Activated CD4-positive, alpha-beta T cell treated with anti-CD3 and anti-CD28 coated beads for 36 hours (primary cell): ENCODE data around the gene SHISAL1. TPM values are rescaled to one million over a fixed set of nuclear protein-coding genes. Genes with fewer than 3 reads are reported as not detected.
"Not testable (repeated sequence)": the region's sequence is repeated elsewhere in the genome, so short reads cannot be mapped to it uniquely, and the experiment has no call there.

ENCODE experiments used
- ATAC-seq: fragments of 200-7000 bp; cut with Tn5 transposase; one replicate; pipeline ENCODE4 v1.10.0; 2021; ENCODE audit warnings: mild to moderate bottlenecking, moderate library complexity
- CTCF ChIA-PET: fragments of 350-600 bp; sonication (Branson Sonifier 250); formaldehyde crosslinking; loops from one replicate; lab custom pipeline; 2021; ENCODE audit warnings: antibody characterized with exemption; lab: Charles Lee
- POLR2A ChIA-PET: fragments of 350-600 bp; sonication (Branson Sonifier 250); formaldehyde crosslinking; loops from one replicate; lab custom pipeline; 2021; ENCODE audit warnings: antibody characterized with exemption, inconsistent platforms; lab: Charles Lee
- DNase-seq: peaks from one replicate; pipeline ENCODE4 v3.0.0-alpha.2; 2020
- H3K27ac Mint-ChIP-seq: one replicate; pipeline ENCODE4 v1.8.0; 2021; ENCODE audit warnings: mixed read lengths
- H3K27me3 Mint-ChIP-seq: one replicate; pipeline ENCODE4 v1.8.0; 2021; ENCODE audit warnings: mixed read lengths
- H3K36me3 Mint-ChIP-seq: one replicate; pipeline ENCODE4 v1.8.0; 2021; ENCODE audit warnings: low read depth, mixed read lengths
- H3K4me1 Mint-ChIP-seq: one replicate; pipeline ENCODE4 v1.8.0; 2021; ENCODE audit warnings: mixed read lengths
- H3K4me3 Mint-ChIP-seq: one replicate; pipeline ENCODE4 v1.8.0; 2021; ENCODE audit warnings: mild to moderate bottlenecking, moderate library complexity, mixed read lengths
- H3K9me3 Mint-ChIP-seq: one replicate; pipeline ENCODE4 v1.8.0; 2021; ENCODE audit warnings: low read depth, mixed read lengths
- intact Hi-C, 2 experiments: fragments of 100-400 bp; cut with DNase I in 1 of 2; cut with micrococcal nuclease in 1 of 2; formaldehyde crosslinking; loops; one replicate each; pipeline versions ENCODE4 v1.14.2 to v1.15.1; 2022 to 2024; cut with DNase I, micrococcal nuclease
- total RNA-seq, 2 experiments: library from RNA; stranded (reverse); gene quantifications; one replicate each; pipeline ENCODE4 v1.2.3, GENCODE V29; 2021

Gene SHISAL1
- total RNA-seq, 2 experiments from 2014 or later, result not detected

DNA sequence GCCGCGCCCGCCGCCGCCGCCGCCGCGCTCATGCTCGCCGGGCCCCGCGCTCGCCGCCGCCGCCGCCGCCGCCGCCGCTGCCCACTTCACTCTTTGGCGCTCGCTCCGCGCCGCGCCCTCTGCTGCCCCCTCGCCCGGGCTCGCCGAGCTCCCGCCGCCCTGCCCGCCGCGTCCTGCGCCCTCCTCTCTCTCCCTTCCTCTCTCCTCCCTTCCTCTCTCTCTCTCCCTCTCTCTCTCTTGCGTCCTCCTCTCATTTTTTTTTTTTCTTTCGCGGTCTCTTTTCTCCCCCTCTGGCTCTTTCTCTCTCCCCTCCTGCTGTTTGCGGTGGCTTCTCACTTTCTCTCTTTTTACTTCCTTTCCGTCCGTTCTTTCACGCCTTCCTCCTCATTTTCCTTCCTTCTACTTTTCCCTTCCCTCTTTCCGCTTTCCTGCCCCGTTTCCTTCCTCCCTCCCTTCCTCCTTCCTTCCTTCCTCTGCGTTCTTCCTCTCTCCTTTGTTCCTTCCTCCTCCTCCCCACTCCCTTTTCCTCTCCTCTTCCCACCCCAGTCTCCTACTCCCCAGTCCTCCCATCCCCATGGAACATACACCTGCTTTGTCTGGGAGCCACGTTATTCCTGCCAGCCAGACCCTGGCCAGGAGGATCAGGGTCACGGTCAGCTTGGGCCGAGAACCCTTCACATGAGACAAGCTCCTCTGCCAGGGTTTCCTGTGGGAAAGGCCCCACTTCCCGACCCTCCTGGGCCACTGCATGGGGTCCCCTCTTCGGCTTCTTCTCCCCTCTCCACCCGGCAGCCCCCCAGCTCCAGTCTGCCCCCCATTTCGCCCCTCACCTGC lies 19.3 kb upstream of the SHISAL1 start:
- Mint-ChIP-seq H3K9me3 (no peaks in the 10 kb centered on the region), H3K36me3 (no peaks in the 10 kb centered on the region), H3K4me1 (peaks cover 12% of the 10 kb centered on the region), H3K27ac (no peak overlapping the region), H3K27me3 (peaks cover 43% of the 10 kb centered on the region), H3K4me3 (peak overlapping the region; percentile 14)
- no peak for DNase-seq
- ChIA-PET CTCF (no interaction called here), POLR2A (interaction anchor here (0.6 kb wide), 1 partner anchor 346 kb away, joined by 3 read pairs; no protein-coding TSS in a partner anchor)
- ATAC-seq, result no peak
- intact Hi-C loops, result loop anchor here in 1 of 2 experiments (10.0 kb wide), 2 partner anchors 233 to 293 kb away; no protein-coding TSS in a partner anchor

DNA sequence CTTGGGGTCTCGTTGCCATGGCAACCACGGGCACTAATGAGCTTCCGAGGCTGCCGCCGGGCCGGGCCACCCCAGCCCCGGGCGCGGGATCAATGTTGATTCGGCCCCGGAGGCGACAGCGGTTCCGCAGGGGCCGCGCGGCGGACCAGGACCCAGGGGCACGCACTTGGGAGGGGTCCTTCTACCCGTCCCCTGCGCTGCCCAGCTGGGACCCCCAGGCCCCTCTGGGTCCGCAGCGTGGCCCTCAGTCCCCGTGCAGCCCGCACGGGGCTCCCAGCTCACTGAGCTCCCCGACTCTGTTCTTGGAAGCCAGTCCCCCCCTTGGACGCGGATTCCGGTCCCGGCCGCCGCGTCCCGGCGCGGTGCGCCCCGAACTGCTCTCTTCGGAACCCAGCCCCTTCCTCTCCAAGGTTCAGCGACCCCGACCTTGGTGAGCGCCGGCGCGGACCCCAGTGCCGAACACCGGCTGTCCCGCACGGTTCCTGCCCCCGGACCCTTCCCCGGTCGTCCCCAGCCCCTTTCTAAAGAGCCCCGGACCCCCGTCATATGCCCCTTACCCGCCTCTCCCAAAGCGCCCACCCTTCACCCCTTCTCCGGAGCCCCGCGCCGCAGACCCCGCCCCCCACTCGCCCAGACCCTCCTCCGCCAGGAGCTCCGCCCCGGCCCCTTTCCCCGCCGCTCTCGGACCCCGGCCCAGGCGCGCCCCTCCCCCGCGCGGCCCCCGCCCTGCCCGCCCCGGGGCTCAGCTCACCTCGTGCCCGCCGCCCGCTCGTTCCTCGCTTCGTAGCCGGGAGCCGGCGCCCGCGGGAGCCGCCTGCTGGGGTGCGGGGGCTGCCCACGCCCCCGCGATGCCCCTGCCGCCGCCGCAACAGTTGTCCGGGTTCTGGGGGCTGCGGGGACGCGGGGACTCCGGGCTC lies 18.3 kb upstream of the SHISAL1 start:
- Mint-ChIP-seq H3K27ac (no peak overlapping the region), H3K4me3 (no peak overlapping the region), H3K27me3 (peaks cover 52% of the 10 kb centered on the region), H3K4me1 (peaks cover 18% of the 10 kb centered on the region), H3K9me3 (no peaks in the 10 kb centered on the region), H3K36me3 (no peaks in the 10 kb centered on the region)
- ChIA-PET CTCF (no interaction called here), POLR2A (interaction anchor here (0.6 kb wide), 1 partner anchor 347 kb away, joined by 3 read pairs; no protein-coding TSS in a partner anchor)
- no peak for ATAC-seq
- no peak for DNase-seq
- intact Hi-C loops, result loop anchor here in 1 of 2 experiments (10.0 kb wide), 2 partner anchors 234 to 294 kb away; no protein-coding TSS in a partner anchor

DNA sequence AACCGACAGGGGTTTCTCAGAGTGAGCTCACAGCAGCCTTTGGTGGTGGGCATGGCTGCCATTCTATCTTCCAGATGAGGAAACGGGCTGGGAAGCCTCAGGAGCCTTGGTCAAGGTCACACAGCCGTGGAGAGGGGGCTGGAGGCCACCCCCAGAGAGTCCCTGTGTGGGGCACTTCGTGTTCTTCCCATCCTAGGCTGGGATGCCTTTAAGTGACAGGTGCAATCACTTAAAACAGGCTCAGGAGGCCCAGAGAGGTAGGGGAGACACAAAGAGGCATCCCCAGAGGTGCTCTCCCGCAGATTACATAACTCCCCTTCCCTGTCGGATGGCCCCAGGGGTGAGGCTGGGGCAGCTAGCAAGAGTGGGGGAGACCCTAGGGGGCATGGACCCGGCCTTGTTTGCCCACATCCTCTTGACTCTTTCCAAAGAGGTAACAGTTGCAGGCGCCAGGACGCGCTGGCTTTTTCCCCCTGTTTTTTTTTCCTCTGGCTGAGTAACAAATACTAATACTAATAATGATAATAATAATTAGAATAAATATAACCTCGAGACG lies 17.5 kb upstream of the SHISAL1 start:
- ATAC-seq, result no peak
- intact Hi-C loops, result loop anchor here in 1 of 2 experiments (10.0 kb wide), 2 partner anchors 235 to 295 kb away; no protein-coding TSS in a partner anchor
- no peak for DNase-seq
- Mint-ChIP-seq H3K4me1 (peaks cover 22% of the 10 kb centered on the region), H3K36me3 (no peaks in the 10 kb centered on the region), H3K9me3 (no peaks in the 10 kb centered on the region), H3K4me3 (no peak overlapping the region), H3K27me3 (peaks cover 55% of the 10 kb centered on the region), H3K27ac (no peak overlapping the region)
- CTCF ChIA-PET, result interaction anchor here (0.6 kb wide), 1 partner anchor 294 kb away, joined by 3 read pairs; no protein-coding TSS in a partner anchor
- POLR2A ChIA-PET, result no interaction called here

DNA sequence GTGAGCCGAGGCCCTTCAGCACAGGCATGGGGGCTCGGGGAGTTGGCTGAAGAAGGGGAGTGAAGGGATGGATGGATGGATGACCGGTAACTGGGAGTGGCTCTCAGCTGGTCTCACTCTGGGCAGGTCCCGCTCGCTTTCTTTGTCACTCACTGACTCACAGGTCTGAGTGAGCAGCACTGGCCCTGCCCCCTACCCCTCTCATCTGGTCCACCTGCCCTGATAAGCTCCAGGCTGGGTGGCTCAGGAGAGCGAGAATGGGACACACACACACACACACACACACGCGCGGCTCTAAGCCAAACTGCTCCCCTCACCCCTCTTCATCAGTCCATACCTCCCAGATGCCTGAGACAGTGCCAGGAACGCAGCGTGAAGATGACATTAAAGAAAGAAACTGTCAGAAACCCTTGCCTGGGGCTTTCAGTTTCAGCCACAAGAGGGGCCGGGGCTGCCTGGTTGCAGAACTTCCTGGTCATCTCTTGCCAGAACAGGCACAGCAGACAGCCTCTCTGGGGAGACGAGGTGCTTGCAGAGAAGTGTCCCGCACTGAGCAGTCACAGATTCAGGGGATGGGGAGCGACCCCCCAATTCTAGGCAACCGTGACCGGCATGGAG lies 16.5 kb upstream of the SHISAL1 start:
- intact Hi-C loops, result no loop called here
- peaks cover 55% of the 10 kb centered on the region for H3K27me3 Mint-ChIP-seq
- CTCF ChIA-PET, result no interaction called here
- H3K36me3 Mint-ChIP-seq, result no peaks in the 10 kb centered on the region
- POLR2A ChIA-PET, result no interaction called here
- peaks cover 22% of the 10 kb centered on the region for H3K4me1 Mint-ChIP-seq
- H3K4me3 Mint-ChIP-seq, result no peak overlapping the region
- no peak overlapping the region for H3K27ac Mint-ChIP-seq
- no peaks in the 10 kb centered on the region for H3K9me3 Mint-ChIP-seq
- DNase-seq (peak; percentile 52), ATAC-seq (peak; percentile 64)

DNA sequence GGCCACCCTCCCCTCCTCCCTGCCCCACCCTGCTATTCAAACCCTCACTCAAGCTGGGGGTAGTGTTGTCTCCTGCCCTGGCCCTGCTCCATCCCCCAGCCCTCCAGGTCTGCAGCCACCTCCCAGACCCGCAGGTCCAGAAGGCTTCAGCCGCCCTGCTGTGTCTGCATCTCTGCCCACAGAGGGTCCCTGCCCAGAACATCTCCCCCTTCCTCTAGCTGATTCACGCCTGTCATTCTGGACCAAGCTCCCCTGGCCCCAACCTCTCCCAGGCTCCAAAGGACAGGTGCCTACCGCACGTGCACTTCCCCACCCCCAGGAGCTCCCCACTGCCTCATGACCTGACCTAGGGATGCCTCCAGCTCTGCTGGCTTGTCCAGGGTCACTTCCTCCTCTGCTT lies 16.0 kb upstream of the SHISAL1 start:
- DNase-seq (no peak), ATAC-seq (no peak)
- intact Hi-C loops, result no loop called here
- H3K27me3 Mint-ChIP-seq, result peaks cover 56% of the 10 kb centered on the region
- POLR2A ChIA-PET, result no interaction called here
- H3K4me1 Mint-ChIP-seq, result peaks cover 22% of the 10 kb centered on the region
- H3K27ac Mint-ChIP-seq, result no peak overlapping the region
- H3K36me3 Mint-ChIP-seq, result no peaks in the 10 kb centered on the region
- no peaks in the 10 kb centered on the region for H3K9me3 Mint-ChIP-seq
- H3K4me3 Mint-ChIP-seq, result no peak overlapping the region
- CTCF ChIA-PET, result interaction anchor here (0.7 kb wide), 1 partner anchor 827 kb away, joined by 3 read pairs; no protein-coding TSS in a partner anchor

DNA sequence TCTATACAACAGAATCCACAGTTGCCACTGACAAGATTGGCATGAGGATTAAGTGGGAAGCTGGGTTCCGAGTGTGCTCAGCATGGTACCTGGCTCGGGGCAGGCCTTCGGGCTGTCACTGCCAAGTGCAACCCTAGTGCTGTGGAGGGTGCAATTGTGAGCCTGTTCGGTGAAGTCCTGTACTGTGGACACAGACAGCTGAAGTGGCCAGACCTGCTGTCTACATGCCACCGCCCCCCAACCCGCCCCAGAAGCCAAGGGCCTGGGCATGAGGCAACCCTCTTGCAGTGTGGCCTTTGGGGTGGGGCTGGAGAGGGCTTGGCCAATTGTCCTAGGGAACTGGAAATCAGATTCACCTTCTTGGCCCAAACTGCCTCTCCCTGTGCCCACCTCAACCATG lies 15.6 kb upstream of the SHISAL1 start:
- intact Hi-C loops, result no loop called here
- ChIA-PET CTCF (interaction anchor here (0.7 kb wide), 1 partner anchor 826 kb away, joined by 3 read pairs; no protein-coding TSS in a partner anchor), POLR2A (no interaction called here)
- ATAC-seq (no peak), DNase-seq (no peak)
- H3K4me1 Mint-ChIP-seq, result peaks cover 22% of the 10 kb centered on the region
- no peaks in the 10 kb centered on the region for H3K36me3 Mint-ChIP-seq
- H3K27ac Mint-ChIP-seq, result no peak overlapping the region
- no peaks in the 10 kb centered on the region for H3K9me3 Mint-ChIP-seq
- H3K4me3 Mint-ChIP-seq, result no peak overlapping the region
- peaks cover 59% of the 10 kb centered on the region for H3K27me3 Mint-ChIP-seq

DNA sequence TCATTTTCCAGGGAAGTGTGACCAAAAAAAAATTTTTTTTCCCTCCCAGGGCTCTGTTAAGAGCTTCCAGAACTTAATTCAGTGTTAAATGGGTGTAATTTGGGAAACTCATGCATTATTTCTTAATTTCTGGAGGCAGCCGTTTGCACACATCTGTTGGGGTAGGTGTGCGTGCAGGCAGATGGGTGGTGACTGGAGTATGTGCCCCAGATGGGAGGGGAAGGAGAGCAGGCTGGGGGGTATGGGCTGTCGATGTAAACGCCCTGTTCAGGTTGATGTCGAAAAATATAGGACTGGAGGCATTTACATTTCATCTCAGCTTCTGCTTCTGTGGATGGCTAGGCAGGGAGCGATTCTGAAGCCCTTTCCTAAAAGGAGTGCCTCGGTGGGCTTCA lies 13.7 kb upstream of the SHISAL1 start:
- peaks cover 49% of the 10 kb centered on the region for H3K27me3 Mint-ChIP-seq
- no peaks in the 10 kb centered on the region for H3K9me3 Mint-ChIP-seq
- intact Hi-C loops, result no loop called here
- DNase-seq (no peak), ATAC-seq (no peak)
- CTCF ChIA-PET, result no interaction called here
- no peaks in the 10 kb centered on the region for H3K36me3 Mint-ChIP-seq
- peak overlapping the region; percentile 45 for H3K4me3 Mint-ChIP-seq
- POLR2A ChIA-PET, result interaction anchor here (0.7 kb wide), 1 partner anchor 664 kb away, joined by 3 read pairs; no protein-coding TSS in a partner anchor
- H3K4me1 Mint-ChIP-seq, result peaks cover 16% of the 10 kb centered on the region
- H3K27ac Mint-ChIP-seq, result no peak overlapping the region

DNA sequence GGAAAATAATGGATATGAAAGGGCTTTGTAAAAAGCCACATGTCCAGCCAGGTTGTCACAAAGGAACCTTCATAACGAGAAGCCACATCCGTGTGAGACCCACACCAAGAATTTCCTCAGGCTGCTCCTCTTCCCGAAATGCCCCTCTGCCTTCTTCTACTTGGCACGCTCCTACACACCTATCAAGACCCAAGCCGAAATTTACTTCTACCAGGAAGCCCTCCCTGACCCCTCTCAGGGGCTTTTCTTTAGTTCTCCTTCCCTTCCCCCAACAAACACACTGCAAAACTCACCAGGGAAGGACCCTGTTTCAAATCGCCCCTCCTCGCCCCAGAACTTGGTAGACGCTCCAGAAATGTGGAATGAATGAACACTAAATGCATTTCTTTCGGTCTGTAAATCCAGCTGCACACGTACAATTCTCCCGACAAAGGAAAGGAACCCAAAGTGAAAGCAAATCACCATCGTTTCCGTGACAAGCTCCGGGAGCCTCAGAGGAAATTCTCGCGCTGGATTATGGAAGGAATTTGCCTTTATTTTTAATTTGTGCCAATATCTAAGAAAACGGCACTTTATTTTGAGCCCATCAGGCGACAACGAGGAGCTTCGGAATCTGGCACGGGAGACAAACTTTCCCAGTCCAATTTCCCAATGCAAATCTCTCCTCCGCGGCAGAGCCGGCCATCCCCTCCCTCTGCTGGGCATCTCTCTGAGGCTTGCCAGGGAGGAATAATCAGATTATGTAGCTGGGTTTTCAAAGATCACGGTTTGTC lies 13.2 kb upstream of the SHISAL1 start:
- no peak overlapping the region for H3K27ac Mint-ChIP-seq
- H3K4me3 Mint-ChIP-seq, result peak overlapping the region; percentile 45
- H3K4me1 Mint-ChIP-seq, result peaks cover 16% of the 10 kb centered on the region
- no peak for ATAC-seq
- H3K36me3 Mint-ChIP-seq, result no peaks in the 10 kb centered on the region
- POLR2A ChIA-PET, result interaction anchor here (0.7 kb wide), 1 partner anchor 663 kb away, joined by 3 read pairs; no protein-coding TSS in a partner anchor
- H3K27me3 Mint-ChIP-seq, result peaks cover 47% of the 10 kb centered on the region
- intact Hi-C loops, result no loop called here
- CTCF ChIA-PET, result no interaction called here
- DNase-seq, result no peak
- H3K9me3 Mint-ChIP-seq, result no peaks in the 10 kb centered on the region

DNA sequence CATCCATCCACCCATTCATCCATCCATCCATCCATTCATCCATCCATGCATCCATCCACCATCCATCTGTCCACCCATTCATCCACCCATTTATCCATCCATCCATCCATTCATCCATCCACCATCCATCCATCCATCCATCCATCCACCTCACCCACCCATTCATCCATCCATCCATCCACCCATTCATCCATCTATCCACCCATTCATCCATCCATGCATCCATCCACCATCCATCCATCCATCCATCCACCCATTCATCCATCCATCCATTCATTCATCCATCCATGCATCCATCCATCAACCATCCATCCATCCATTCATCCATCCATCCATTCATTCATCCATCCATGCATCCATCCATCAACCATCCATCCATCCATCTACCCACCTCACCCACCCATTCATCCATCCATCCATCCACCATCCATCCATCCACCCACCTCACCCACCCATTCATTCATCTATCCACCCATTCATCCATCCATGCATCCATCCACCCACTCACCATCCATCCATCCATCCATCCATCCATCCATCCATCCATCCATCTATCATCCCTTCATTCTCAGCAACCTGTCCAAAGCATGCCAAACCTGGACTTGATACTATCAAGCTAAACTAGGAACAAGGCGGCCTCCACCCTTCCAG lies 10.5 kb upstream of the SHISAL1 start:
- ATAC-seq, DNase-seq, CTCF ChIA-PET, H3K27ac Mint-ChIP-seq, H3K9me3 Mint-ChIP-seq, intact Hi-C loops, H3K4me3 Mint-ChIP-seq, POLR2A ChIA-PET, H3K36me3 Mint-ChIP-seq, H3K4me1 Mint-ChIP-seq: not testable (repeated sequence)
- peaks cover 25% of the 10 kb centered on the region for H3K27me3 Mint-ChIP-seq

DNA sequence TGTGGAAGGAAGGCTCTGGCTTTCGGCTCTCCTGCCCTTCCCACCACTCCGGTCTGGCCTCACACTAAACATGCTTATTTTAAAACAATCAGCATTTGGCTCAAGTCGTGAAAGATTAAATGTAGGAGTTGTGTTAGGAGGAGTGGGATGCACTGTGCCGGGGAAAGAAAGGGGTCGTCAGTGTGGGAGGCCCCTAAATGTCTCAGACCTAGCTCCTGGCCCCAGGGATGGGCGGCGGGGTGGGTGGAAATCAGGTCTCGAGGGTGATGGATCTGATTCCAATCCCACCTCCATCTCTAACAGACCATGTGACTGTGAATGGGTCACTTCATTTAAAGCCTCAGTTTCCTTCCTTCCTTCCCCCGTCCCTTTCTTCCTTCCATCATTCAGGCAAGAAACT lies 6.9 kb upstream of the SHISAL1 start:
- POLR2A ChIA-PET, result no interaction called here
- no peak for ATAC-seq

More for the DNA sequence above, 6.9 kb upstream of the SHISAL1 start:
- H3K36me3 Mint-ChIP-seq, result no peaks in the 10 kb centered on the region
- CTCF ChIA-PET, result no interaction called here
- peaks cover 5% of the 10 kb centered on the region for H3K27me3 Mint-ChIP-seq
- intact Hi-C loops, result no loop called here
- H3K27ac Mint-ChIP-seq, result no peak overlapping the region
- no peak for DNase-seq
- no peaks in the 10 kb centered on the region for H3K9me3 Mint-ChIP-seq
- H3K4me1 Mint-ChIP-seq, result no peaks in the 10 kb centered on the region
- H3K4me3 Mint-ChIP-seq, result no peak overlapping the region
